Neuronal stem cell (in vitro differentiated cells): ENCODE data around the gene MED12L.
"Not testable (repeated sequence)": the region's sequence is repeated elsewhere in the genome, so short reads cannot be mapped to it uniquely, and the experiment has no call there.

Source experiments
- DNase-seq: peaks from one replicate; pipeline ENCODE4 v3.0.0-alpha.2; 2013; ENCODE audit warnings: low spot score
- H2AFZ ChIP-seq: one replicate; pipeline ENCODE4 v1.6.1; 2013; ENCODE audit warnings: mild to moderate bottlenecking, low read length, inconsistent platforms
- H2AK5ac ChIP-seq: 2 replicates; pipeline ENCODE4 v1.6.1; 2013; ENCODE audit warnings: low read depth, mild to moderate bottlenecking, inconsistent platforms, low read length, moderate library complexity, mixed read lengths
- H2BK120ac ChIP-seq: 2 replicates; pipeline ENCODE4 v1.6.1; 2013; ENCODE audit warnings: low read depth, mild to moderate bottlenecking, inconsistent platforms, low read length, moderate library complexity, mixed read lengths
- H2BK12ac ChIP-seq: one replicate; pipeline ENCODE4 v1.6.1; 2013; ENCODE audit warnings: low read length, inconsistent platforms
- H2BK15ac ChIP-seq: 2 replicates; pipeline ENCODE4 v1.6.1; 2013; ENCODE audit warnings: mild to moderate bottlenecking, low read length, inconsistent platforms, mixed read lengths
- H2BK5ac ChIP-seq: one replicate; pipeline ENCODE4 v1.6.1; 2013; ENCODE audit warnings: inconsistent platforms, mild to moderate bottlenecking, low read length, moderate library complexity
- H3K14ac ChIP-seq: one replicate; pipeline ENCODE4 v1.6.1; 2013; ENCODE audit warnings: low read length, inconsistent platforms
- H3K18ac ChIP-seq: 2 replicates; pipeline ENCODE4 v1.6.1; 2013; ENCODE audit warnings: low read length, inconsistent platforms
- H3K23ac ChIP-seq: 2 replicates; pipeline ENCODE4 v1.6.1; 2013; ENCODE audit warnings: low read depth, mild to moderate bottlenecking, mixed read lengths, low read length, inconsistent platforms; ENCODE audit not compliant: poor library complexity
- H3K27ac ChIP-seq: replicated peaks from 3 replicates; pipeline ENCODE4 v1.5.1; 2013; ENCODE audit warnings: low read length, inconsistent platforms
- H3K27me3 ChIP-seq, 3 experiments: 2 replicates each; pipeline ENCODE4 v1.6.1; 2013; ENCODE audit warnings: low read length in 3 of 3, mild to moderate bottlenecking in 2 of 3, inconsistent platforms in 1 of 3, low read depth in 1 of 3, mixed read lengths in 1 of 3, moderate library complexity in 1 of 3; ENCODE audit not compliant: control insufficient read depth in 3 of 3, insufficient read depth in 3 of 3
- H3K36me3 ChIP-seq, 2 donors: replicated peaks in 1 of 2; 2 replicates each; pipeline ENCODE4 v1.6.1; 2013; ENCODE audit warnings: low read length in 2 of 2; ENCODE audit not compliant: control insufficient read depth in 2 of 2, insufficient read depth in 2 of 2
- H3K4ac ChIP-seq: 2 replicates; pipeline ENCODE4 v1.6.1; 2013; ENCODE audit warnings: inconsistent platforms, mild to moderate bottlenecking, low read length, moderate library complexity
- H3K4me1 ChIP-seq, 2 donors: 1 replicate in 1 of 2; 2 replicates in 1 of 2; pipeline ENCODE4 v1.6.1; 2013; ENCODE audit warnings: low read length in 2 of 2, low read depth in 1 of 2; ENCODE audit not compliant: control insufficient read depth in 2 of 2, insufficient read depth in 1 of 2
- H3K4me2 ChIP-seq: one replicate; pipeline ENCODE4 v1.6.1; 2013; ENCODE audit warnings: mild to moderate bottlenecking, low read length, inconsistent platforms; ENCODE audit not compliant: insufficient read depth, poor library complexity, severe bottlenecking
- H3K4me3 ChIP-seq, 2 donors: 2 replicates each; pipeline ENCODE4 v1.5.1; 2013; ENCODE audit warnings: low read length in 2 of 2, mild to moderate bottlenecking in 2 of 2, inconsistent platforms in 1 of 2, moderate library complexity in 1 of 2
- H3K79me1 ChIP-seq: one replicate; pipeline ENCODE4 v1.6.1; 2013; ENCODE audit warnings: low read depth, mild to moderate bottlenecking, inconsistent platforms, low read length, moderate library complexity
- H3K9ac ChIP-seq: one replicate; pipeline ENCODE4 v1.6.1; 2013; ENCODE audit warnings: mild to moderate bottlenecking, low read depth, low read length, inconsistent platforms; ENCODE audit not compliant: poor library complexity
- H3K9me3 ChIP-seq, 2 donors: replicated peaks in 1 of 2; 2 replicates each; pipeline versions ENCODE3 to v1.6.1; 2013; ENCODE audit warnings: low read length in 2 of 2, mild to moderate bottlenecking in 2 of 2, inconsistent platforms in 1 of 2, low read depth in 1 of 2, mixed read lengths in 1 of 2, moderate library complexity in 1 of 2; ENCODE audit not compliant: control insufficient read depth in 2 of 2, insufficient read depth in 1 of 2
- H4K8ac ChIP-seq: one replicate; pipeline ENCODE4 v1.6.1; 2013; ENCODE audit warnings: low read depth, mild to moderate bottlenecking, inconsistent platforms, low read length, moderate library complexity
- H4K91ac ChIP-seq: one replicate; pipeline ENCODE4 v1.6.1; 2013; ENCODE audit warnings: low read length, low read depth, mild to moderate bottlenecking, inconsistent platforms; ENCODE audit not compliant: poor library complexity
- WGBS, 2 donors: extraction: QIAGEN DNeasy Blood & Tissue Kit; methylation state at CpG; one replicate each; pipeline ENCODE4 v1.1.7; 2013; ENCODE audit warnings: missing lambda C conversion rate in 2 of 2, mixed read lengths in 1 of 2; ENCODE audit not compliant: insufficient read length in 2 of 2, insufficient replicate concordance in 1 of 2; ENCODE audit errors: extremely low coverage in 2 of 2; 5-methylcytosine and 5-hydroxymethylcytosine counted together

The MED12L gene

GRCh38 chr3:151391720-151392119 lies 306.3 kb downstream of the MED12L start:
- no CpG with 5 or more reads among the region's 2 CpGs for WGBS, 2 donors
- H3K9ac ChIP-seq = no peak overlapping the region
- H2BK12ac ChIP-seq = no peak overlapping the region
- no peak overlapping the region for H2AK5ac ChIP-seq
- no peak for DNase-seq
- H3K27ac ChIP-seq = no peak overlapping the region
- H2BK120ac ChIP-seq = no peak overlapping the region
- no peak overlapping the region for H4K8ac ChIP-seq
- H3K36me3 ChIP-seq = peaks cover 9 to 11% of the 10 kb centered on the region in 2 donors
- no peak overlapping the region for H3K4me2 ChIP-seq
- H3K23ac ChIP-seq = no peak overlapping the region
- no peak overlapping the region for H3K4me3 ChIP-seq
- H3K27me3 ChIP-seq = no peaks in the 10 kb centered on the region
- H4K91ac ChIP-seq = no peak overlapping the region
- H3K14ac ChIP-seq = no peak overlapping the region
- H3K79me1 ChIP-seq = no peaks in the 10 kb centered on the region
- H3K18ac ChIP-seq = no peak overlapping the region
- H3K4ac ChIP-seq = no peak overlapping the region
- H2AFZ ChIP-seq = no peak overlapping the region
- H2BK15ac ChIP-seq = no peak overlapping the region
- H2BK5ac ChIP-seq = no peak overlapping the region
- no peaks in the 10 kb centered on the region for H3K4me1 ChIP-seq
- no peaks in the 10 kb centered on the region for H3K9me3 ChIP-seq

GRCh38 chr3:151392191-151392590 lies 306.7 kb downstream of the MED12L start:
- H2BK5ac ChIP-seq, H2BK15ac ChIP-seq, H2AFZ ChIP-seq, H3K23ac ChIP-seq, H3K27ac ChIP-seq, H3K4ac ChIP-seq, H3K4me2 ChIP-seq, H3K9me3 ChIP-seq, H2AK5ac ChIP-seq, DNase-seq, H3K4me3 ChIP-seq, H3K79me1 ChIP-seq, H3K9ac ChIP-seq, H3K27me3 ChIP-seq, H2BK12ac ChIP-seq, H4K8ac ChIP-seq, H3K14ac ChIP-seq, H2BK120ac ChIP-seq, H3K4me1 ChIP-seq, H4K91ac ChIP-seq, H3K18ac ChIP-seq: not testable (repeated sequence)
- no CpG with 5 or more reads among the region's 3 CpGs for WGBS, 2 donors
- H3K36me3 ChIP-seq = peaks cover 9 to 11% of the 10 kb centered on the region in 2 donors

- Histone ChIP-seq H3K27ac (no peak overlapping the region), H3K4me2 (no peak overlapping the region), H4K8ac (no peak overlapping the region), H3K4me3 (no peak overlapping the region), H3K23ac (no peak overlapping the region), H3K36me3 (peaks cover 4 to 5% of the 10 kb centered on the region in 2 donors), H2BK5ac (no peak overlapping the region), H3K9ac (no peak overlapping the region), H3K4me1 (no peaks in the 10 kb centered on the region), H3K9me3 (no peaks in the 10 kb centered on the region), H4K91ac (no peak overlapping the region), H2AFZ (no peak overlapping the region), H3K79me1 (no peaks in the 10 kb centered on the region), H2BK15ac (no peak overlapping the region), H2BK120ac (no peak overlapping the region), H3K14ac (no peak overlapping the region), H3K4ac (no peak overlapping the region), H3K27me3 (no peaks in the 10 kb centered on the region), H2BK12ac (no peak overlapping the region), H2AK5ac (no peak overlapping the region), H3K18ac (no peak overlapping the region)
- DNase-seq = no peak
- WGBS, 2 donors = no CpG with 5 or more reads among the region's 3 CpGs
Measured at GRCh38 chr3:151393146-151393830, 307.8 kb downstream of the MED12L start.

GRCh38 chr3:151393941-151394340 lies 308.5 kb downstream of the MED12L start:
- H3K18ac ChIP-seq = no peak overlapping the region
- H2BK120ac ChIP-seq = no peak overlapping the region
- no peak overlapping the region for H3K4me2 ChIP-seq
- H3K9ac ChIP-seq = no peak overlapping the region
- no peak overlapping the region for H3K27ac ChIP-seq
- H3K23ac ChIP-seq = no peak overlapping the region
- no peak overlapping the region for H3K4ac ChIP-seq
- H2BK5ac ChIP-seq = no peak overlapping the region
- no peak overlapping the region for H3K14ac ChIP-seq
- H2BK12ac ChIP-seq = no peak overlapping the region
- no peaks in the 10 kb centered on the region for H3K27me3 ChIP-seq
- H2BK15ac ChIP-seq = no peak overlapping the region
- no peak overlapping the region for H4K8ac ChIP-seq
- DNase-seq = no peak
- no peak overlapping the region for H2AK5ac ChIP-seq
- H3K4me3 ChIP-seq = no peak overlapping the region
- no peaks in the 10 kb centered on the region for H3K9me3 ChIP-seq
- no peaks in the 10 kb centered on the region for H3K79me1 ChIP-seq
- H3K36me3 ChIP-seq = peaks cover 4 to 5% of the 10 kb centered on the region in 2 donors
- H2AFZ ChIP-seq = no peak overlapping the region
- no peaks in the 10 kb centered on the region for H3K4me1 ChIP-seq
- no CpG with 5 or more reads among the region's 4 CpGs for WGBS, 2 donors
- no peak overlapping the region for H4K91ac ChIP-seq
